HG03280 (cell line): ENCODE measurements around the gene NTMT1.
A peak's percentile ranks its signal among the peaks of the same experiment; 100 is the strongest.
"Not testable (repeated sequence)": the region's sequence is repeated elsewhere in the genome, so short reads cannot be mapped to it uniquely, and the experiment has no call there.

Experiments
- ATAC-seq: cut with Tn5 transposase; IDR thresholded peaks from one replicate; pipeline ENCODE4 v1.9.1; 2021; ENCODE audit warnings: mild to moderate bottlenecking, moderate library complexity; ENCODE audit not compliant: unreplicated experiment

NTMT1 gene

DNA sequence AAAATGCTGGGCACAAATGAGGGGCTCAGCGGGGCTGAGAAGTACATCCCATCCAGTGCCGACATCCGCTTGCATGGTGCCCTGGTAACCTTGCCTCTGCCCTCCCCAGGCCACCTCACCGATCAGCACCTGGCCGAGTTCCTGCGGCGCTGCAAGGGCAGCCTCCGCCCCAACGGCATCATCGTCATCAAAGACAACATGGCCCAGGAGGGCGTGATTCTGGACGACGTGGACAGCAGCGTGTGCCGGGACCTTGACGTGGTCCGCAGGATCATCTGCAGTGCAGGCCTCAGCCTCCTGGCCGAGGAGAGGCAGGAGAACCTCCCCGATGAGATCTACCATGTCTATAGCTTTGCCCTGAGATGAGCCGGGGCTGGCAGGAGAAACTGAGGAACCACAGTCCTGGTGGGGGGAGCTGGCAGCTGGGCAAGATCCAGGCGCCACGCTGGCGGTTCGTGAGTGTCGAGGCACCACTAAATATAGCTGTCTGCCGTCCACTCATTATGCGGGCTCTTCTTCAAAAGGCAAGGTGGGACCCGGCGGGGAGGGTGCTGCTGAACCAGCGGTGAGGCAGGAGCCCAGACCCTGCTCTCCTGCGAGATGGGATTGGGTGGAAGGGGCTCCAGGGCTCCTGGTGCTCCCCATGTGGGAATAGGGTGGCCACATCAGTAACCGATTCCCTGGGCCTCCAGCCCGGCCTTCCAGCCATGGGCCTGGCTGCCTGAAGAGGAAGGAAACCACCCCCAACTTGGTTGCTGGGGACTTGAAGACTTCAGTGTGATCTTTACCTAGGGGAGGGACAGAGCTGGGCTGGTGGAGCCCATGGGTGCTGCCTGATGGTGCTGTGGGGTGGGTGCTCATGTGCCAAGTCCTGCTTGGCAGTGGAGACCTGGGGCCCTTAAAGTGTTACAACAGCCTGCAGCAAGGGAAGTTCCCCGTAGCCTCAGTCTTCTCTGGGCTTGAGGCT lies 9.4 kb downstream of the NTMT1 start:
- no peak for ATAC-seq

DNA sequence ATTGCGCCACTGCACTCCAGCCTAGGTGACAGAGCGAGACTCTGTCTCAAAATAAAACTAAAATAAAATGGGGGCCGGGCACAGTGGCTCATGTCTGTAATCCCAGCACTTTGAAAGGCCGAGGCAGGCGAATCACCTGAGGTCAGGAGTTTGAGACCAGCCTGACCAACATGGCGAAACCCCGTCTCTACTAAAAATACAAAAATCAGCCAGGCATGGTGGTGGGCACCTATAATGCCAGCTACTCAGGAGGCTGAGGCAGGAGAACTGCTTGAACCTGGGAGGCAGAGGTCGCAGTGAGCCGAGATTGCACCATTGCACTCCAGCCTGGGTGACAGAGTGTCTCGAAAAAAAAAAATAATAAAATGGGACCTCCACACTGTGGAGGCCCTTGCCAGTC lies 10.4 kb downstream of the NTMT1 start:
- ATAC-seq: not testable (repeated sequence)

DNA sequence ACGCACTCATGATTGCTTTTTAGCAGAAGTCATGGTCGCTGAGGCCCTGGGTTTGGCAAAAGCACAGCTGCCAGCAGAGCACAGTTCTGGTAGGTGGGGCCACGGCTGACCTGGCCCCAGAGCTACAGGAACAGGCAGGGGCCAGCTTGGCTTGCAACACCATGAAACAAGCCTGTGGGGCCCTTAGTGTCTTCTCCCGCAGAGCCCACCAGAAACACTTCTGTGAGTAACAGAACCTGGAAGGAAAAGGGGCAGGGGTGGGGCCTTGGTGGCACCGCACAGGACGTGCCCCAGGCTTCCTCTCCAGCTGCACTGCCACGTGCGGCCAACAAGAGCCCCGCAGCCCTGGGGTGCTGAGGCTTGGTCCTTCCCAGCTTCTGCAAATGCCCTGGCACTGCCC lies 11.1 kb downstream of the NTMT1 start:
- ATAC-seq: no peak

DNA sequence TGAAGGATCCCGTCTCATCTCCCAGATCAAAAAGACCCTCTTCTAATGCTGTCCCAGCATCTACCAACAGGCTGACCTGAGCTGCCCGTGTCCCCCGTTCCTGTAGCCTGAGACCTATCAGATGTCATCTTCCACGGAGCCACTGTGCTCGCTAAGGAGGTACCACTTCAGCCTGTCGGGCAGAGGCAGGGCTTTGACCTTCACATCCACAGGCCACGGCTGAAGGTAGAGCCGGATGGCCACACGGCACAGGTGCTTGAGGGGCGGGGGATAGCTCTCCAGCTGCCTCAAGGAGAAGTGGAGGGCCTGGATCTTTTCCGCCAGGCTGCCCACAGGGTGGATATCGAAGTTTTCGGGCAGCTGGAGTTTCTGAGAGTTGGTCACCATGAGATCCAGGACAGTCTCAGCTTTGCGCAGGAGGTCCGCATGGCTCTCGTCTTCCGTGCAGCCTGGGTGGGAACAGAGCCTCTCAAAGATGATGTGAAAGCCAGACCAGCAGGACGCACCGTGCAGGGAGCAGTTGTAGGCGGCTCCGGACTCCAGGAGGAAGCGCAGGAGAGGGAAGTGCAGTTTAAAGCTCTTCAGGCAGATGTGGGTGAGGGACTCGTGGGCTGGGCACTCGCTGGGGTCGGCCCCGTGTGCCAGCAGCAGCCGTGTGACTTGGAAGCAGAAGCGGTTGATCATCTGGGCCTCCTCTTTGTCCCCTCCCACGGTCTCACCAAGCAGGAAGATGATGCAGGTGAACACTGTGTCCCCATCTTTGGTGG lies 11.9 kb downstream of the NTMT1 start:
- ATAC-seq: no peak

DNA sequence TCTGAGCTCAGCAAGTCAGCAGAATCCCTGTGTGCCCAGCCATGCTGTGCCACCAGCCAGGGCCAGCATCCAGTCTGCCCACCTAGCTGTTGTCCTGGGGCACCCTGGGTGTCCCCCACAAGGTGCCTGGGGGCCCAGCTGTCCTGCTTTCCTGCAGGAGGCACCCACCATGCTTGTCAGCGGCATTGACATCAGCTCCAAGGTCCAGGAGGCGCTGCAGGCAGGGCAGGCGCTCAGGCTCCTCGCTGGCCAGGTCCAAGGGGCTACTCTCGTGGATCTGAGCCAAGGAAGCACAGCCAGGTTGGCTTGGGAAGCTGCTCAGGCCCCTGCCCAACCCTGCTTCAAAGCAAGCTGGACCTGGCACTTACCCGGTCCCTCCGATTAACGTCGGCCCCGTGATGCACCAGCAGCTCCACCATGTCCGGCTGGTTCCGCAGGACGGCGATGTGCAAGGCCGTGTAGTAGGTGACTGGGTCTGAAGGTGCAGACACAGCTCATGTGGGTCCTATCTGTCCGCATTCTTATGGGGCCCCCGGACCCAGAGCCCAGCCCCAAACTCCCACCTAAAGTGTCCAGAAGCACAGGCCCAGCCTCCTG lies 13.2 kb downstream of the NTMT1 start:
- ATAC-seq: no peak

DNA sequence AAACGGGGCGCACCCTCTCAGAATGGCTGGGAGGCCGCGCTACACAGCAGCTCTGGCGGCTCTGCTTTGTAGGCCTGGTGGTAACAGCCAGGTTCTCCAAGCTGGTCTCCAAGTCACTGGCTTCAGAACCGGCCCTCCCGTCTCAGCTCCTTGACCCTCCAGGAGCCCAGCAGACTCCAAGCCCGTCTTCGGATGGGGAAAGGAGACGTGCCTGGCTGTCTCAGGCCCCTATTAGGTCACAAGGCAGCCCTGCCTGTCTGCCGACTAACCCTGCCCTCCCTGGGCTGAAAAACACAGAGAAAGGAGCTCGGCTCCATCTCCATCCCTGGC lies 13.8 kb downstream of the NTMT1 start:
- no peak for ATAC-seq

DNA sequence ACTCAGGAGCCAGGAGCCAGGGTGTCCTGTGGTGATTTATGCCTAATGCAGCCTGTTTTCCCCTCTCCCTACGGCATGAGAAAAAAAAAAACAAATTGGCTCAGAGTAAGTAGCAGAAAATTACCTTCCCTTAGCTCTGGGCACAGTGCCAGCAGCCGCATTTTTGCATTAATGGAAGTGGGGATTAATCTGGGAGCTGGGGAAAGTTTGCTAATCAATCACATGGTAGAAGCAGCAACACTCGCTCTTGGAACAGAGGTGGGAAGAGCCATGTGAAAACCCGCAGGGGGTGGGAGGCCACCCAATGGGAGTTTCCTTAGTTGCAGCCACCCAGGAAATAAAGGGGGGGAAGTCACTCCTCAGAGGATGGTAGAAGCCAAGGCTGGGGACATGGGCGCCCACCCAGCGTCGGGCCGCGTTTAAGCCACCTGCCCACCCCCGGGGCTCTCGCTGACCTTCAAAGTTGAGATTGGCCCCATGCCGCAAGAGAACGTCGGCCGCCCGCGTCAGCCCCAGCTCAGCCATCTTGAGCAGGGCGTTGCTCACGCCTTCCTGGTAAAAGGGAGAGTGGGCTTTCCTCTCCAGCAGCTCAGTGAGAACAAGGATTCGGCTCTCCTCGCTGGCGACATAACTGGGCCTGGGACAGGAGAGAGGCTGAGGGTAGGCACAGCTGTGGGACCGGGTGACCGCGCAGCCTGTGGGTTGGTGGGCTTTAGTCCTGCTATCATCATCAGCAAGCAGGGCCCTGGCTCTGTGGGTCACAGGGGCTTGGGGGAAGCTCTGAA lies 14.3 kb downstream of the NTMT1 start:
- ATAC-seq: no peak

DNA sequence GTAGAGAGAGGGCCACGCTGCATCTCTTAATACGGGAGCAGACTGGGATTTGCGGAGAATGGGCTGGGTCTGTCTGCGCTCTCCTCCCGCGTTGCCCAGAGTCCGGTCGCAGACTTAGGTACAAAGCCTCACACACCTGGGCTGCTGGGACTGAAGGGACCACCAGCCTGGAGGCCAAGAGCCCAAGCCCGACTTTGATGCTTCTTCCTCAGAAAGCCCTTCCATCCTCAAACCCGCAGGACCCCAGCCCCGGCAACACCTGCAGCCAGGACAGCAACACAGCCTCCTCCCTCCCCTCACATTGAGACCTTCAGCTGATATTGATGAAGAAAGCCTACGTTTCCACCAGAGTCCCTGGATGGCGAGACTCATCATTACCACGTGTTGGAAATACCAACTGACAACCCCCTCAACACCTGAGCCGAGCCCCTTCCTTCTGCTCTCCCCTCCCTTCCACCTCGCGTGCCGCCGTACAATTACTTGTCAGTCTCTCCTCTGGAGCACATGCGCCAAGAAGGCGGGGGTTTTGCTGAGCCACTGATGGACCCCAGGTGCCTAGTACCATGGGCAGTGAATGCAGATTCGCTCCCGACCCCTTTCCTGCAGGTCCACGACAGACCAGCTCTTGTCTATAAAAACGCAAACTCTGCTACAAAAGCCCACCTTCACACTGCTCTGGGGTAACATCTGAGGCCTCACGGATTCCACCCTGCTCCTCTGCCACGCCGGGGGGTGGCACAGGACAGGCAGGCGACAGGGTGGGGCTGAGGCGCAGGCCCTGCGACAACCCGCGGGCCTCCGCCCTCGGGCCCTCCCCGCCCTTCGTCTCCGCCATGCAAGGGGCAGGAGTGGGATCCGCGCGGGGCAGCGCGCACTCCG lies 15.1 kb downstream of the NTMT1 start:
- no peak for ATAC-seq

DNA sequence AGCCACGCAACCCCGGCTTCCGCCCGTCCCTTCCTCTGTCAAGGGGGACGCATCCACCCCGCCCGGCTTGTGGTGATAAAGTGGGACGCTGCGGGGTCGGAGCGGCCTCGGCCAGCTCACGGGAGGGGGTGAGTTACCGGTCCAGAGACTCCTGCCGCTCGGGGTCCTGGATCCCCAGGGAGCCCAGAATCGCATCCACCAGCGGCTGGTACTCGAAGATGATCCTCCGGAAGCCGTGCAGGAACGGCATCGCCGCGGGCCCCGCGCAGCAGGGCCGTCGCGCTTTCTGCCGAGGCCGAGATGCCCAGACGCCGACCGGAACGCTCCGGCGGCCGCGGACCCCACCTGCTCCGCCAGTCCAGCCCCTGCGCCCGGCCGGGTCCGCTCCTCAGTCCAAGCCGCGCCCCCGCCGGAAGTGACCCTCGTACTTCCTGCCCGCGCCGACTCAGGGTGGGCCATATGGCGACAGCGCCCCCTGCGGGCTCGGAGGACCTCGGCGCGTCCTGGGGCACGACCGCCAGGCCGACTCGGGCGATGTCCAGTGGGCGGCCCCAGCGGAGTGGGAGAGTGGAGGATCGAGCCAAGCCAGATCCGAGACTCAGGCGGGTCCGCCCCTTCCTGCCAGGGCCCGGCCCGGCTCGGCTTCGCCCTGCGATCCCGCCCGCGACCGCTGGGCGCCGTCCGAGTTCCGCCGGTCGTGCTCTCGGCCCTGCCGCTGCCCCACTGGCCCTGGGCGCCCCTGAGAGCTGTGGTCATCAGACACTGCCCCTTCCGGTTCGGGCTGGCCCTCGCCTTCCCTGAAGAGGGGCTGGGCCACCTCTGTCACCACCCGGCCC lies 16.0 kb downstream of the NTMT1 start, which contains the start of gene ASB6:
TSS of gene ASB6 (minus strand) at position 402 of the 836 bp plus-strand sequence. CDS start at position 250, 152 bp downstream.
- peak; percentile 88 for ATAC-seq

DNA sequence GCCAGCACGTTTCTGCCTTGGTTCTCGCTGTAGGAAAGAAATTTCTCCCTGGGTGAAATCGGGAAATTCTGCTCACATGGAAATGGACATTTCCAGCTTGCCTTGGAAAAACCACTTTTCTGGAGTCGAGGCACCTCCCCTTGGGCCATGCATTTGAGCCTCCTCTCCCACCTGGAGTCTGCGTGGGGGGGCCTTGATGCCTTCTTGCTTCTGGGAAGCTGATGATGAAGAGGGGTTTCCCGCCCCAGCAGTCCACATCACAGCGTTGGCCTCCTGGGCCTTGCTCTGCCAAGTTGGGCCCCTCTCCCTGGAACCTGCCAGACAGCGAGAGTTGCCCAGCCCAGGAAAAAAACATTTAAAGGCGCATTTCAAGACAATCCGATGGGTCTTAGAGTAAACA lies 17.7 kb downstream of the NTMT1 start:
- no peak for ATAC-seq

DNA sequence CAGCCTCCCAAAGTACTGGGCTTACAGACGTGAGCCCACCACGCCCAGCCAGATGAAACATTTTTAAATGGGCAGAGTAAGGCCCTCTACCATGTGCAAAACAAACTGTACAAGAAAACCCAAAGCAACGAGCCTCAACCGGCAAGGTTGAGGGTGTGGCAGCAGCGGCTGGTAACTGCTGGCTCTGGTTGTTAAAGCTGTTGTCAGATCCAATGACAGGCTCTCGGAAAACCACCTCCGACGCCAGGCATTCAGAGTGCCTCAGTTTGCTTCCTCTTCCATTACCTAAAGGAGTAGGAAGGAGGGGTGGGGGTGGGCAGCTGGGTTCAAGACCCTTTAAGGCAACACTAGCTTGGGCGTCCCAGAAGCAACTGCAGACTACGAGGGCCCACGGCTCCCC lies 18.4 kb downstream of the NTMT1 start:
- ATAC-seq: no peak

DNA sequence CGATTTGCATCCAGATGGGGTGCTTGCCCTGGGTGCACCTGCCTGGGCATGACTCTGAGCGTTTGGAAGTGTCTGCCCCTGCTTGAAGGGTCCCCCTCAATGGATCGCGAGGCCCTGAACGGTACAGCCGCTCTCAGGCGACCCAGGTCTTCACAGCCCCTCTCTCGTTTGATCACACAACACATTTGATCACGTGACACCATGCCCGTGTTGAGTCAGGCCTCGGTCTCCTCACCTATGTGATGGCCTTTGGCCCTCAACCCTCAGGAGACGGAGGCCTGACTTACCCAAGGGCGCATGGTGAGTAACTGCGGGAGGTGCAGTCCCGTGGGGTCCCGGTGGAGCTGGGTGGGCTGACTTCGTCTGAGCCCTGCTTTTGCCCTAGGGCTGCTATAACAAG lies 18.9 kb downstream of the NTMT1 start:
- ATAC-seq: no peak

DNA sequence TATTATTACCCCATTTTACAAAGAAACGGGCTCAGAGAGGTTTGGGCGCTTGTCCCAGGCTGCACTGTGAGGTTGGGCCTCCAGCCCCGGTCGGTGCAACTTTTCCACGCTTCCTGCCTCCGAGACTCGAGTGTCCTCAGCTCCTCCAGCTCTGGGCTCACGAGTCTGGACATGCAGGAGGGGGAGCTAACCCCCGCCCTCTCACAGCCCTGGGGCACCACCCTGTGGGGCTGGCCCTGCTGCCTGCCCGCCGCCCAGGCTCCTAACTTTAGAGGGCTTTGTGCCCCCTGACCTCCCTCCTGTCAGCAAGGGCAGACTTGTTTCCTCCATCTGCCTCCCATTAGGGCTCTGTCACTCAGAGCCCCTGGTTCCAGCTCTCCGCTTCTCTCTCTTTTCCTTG lies 20.3 kb downstream of the NTMT1 start:
- no peak for ATAC-seq

DNA sequence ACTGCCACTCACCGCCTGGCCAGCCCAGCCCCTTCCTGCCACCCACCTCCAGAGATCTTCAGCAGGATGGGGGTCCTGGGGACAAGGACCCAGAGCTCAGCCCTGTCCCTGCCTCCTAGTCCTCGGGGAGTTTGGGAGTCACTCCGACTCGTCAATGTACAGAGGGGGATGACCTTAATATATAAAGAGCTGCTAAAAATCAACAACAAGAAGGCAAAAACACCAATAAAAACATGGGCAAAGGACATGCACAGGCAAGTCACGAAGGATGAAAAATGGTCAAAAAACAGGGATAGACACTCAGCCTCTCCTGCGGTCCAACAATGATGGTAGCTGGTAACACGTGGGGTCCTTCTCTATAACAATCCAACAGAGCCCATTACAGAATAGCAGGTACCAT lies 20.7 kb downstream of the NTMT1 start:
- ATAC-seq: no peak

DNA sequence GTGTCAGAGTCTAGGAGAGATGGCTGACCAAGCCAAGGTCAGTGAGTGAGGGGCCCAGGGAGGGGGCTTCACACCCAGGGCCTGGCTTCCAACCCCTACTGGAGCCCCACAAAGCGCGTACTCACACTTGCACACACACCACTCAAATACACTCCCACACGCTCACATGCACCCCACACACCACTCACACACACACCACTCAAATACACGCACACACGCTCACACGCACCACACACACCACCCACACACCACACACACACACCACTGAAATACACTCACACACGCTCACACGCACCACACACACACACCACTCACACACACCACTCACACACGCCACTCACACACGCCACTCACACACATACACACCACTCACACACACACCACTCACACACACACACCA lies 21.7 kb downstream of the NTMT1 start:
- no peak for ATAC-seq

DNA sequence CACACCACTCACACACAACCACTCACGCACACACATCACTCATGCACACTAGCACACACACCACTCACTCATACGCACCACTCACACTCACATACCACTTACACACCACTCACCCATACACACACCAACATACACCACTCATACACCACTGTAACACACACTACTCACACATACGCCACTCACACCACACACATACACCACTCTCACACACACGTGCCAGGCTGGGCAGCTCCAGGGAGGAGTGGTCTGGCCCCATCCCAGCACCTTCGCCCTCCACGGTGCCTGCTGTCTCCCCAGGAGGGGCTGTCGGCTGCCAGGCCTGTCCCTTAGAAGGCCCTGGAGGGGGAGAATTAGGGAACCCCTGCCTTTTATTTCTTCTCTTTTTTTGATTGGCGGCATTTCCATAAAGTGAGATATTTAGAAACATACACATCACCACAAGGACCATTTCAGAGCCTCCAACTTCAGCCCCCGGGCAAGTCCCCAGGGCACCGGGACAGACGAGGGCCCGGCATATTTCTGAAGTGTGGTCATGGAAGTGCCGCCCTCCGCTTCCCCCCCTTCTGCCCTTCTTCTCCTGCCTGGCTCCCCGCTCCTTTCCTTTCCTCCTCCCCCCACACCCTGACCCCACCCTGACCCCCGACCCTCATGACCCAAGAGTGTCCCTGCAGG lies 22.3 kb downstream of the NTMT1 start:
- no peak for ATAC-seq

DNA sequence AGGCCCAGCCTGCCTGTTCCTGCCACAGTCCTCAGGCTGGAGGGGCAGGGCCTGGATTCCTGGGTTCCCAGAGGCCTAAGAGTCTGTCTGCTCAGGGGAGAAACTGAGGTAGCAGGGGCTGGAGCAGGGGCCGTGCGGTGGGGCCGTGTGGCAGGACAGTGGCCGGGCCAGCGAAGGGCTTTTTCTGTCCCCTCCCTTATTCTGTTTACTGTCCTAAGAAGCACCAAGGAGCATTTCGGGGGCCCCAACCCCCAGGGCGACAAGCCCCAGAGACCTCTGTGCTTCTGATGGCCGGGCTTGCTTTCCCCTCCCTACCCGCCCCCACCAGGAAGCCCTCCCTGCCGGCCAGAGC lies 22.8 kb downstream of the NTMT1 start:
- no peak for ATAC-seq
